ENCODE measurements around the gene NRP1.
A peak's percentile ranks its signal among the peaks of the same experiment; 100 is the strongest.

Gene NRP1

DNA sequence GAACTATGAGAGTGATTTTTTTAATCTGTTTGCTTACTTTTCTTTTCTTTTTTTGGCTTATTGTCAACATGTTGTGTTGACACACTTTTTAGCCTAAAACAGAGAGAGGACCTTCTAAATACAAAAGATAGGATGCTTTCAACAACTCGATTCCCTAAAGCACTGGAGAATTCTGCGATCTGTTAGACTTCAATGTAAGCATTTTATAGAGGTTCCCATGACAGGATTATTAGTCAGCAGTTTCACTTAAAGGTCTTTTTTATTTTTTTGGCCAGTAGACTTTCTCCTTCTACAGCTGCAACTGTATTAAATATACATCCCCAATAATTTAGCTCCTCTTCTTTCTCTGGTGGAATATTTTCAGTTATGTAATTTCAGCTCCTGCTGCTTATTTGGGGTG lies 12.7 kb upstream of the NRP1 start:
- no peak for DNase-seq

DNA sequence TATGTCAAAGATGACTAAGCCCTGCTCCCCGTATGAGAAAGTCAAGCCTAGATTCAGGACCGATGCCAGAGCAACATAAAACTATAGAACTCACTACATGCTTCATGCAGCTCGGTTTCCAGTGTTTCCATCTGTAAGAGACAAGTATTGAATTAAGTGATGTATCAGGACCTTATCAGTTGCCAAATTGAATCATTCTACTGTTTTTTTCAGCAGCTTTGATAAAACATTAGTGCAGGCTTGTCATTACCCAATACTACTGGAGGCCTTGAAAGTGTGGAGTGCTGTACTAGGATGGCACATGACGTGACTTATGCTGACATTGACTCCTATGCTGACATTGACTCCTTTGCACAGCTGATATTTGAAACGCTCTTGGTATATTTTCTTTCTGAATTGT lies 10.8 kb upstream of the NRP1 start:
- no peak for DNase-seq

DNA sequence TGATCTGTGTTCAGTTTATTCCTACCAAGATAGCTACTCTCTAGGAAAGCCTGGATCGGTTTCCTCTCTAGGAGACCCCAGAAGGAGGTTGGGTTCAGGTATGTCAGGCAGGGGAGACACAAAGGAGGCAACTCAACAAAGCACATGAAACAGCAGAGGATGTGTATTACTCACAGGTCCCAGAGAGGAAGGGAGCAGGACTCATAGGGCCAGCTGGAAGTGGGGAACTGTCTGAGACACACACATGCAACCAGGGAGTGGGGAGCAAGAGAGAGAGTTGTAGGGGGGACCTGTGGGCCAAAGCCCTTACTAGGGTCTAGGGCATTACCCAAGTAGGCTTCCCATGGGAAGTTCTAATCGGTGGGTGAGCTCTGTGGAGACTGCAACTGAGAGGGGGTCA lies 10.2 kb upstream of the NRP1 start:
- no peak for DNase-seq

DNA sequence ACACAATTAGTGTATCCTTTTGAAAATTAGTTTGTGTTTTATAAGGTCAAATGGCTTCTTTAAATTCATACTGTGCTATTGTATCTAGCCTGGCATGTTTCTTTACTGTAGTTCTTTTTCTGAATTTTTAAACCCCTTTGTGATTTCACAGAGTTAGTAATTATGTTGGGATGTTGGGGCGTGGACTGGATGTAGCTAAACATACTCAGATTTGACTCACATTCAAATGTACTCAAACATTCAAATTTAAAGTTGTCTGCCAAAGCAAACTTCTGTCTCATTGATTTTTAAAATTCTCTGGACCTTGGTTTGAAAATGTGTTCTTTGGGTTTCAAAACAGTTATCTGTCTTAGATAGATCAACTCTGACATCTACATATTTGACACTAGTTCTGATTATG lies 7.2 kb upstream of the NRP1 start:
- DNase-seq: no peak

DNA sequence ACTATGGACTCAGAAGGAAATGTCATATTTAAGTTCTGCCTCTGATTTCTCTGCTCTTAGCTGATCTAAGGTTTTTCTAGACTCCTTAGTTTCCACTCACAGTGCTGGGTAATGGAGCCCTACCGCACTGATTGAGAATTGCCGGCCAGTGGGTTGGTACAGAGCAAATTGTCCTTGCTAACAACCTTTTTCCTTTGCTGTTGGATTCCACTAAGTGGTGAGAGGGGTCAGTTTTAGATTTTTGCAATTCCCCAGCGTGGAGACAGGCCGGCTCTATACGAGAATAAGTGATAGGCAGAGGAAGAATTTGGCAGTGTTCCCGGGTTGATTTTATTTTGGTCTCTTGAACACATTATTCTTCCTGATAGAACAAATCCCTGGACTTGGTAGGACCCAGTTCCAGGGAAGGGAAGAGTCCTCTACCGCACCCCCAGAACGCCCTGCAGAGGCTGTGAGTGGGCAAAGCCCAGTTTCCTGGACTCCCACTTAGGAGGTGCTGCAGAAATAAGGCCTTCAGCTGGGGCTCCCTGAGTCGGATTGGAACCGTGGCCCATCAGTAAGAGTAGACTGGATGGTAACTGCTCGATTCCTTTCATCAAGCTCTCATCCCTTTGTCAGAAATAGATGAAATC lies 3.0 kb upstream of the NRP1 start:
- no peak for DNase-seq

DNA sequence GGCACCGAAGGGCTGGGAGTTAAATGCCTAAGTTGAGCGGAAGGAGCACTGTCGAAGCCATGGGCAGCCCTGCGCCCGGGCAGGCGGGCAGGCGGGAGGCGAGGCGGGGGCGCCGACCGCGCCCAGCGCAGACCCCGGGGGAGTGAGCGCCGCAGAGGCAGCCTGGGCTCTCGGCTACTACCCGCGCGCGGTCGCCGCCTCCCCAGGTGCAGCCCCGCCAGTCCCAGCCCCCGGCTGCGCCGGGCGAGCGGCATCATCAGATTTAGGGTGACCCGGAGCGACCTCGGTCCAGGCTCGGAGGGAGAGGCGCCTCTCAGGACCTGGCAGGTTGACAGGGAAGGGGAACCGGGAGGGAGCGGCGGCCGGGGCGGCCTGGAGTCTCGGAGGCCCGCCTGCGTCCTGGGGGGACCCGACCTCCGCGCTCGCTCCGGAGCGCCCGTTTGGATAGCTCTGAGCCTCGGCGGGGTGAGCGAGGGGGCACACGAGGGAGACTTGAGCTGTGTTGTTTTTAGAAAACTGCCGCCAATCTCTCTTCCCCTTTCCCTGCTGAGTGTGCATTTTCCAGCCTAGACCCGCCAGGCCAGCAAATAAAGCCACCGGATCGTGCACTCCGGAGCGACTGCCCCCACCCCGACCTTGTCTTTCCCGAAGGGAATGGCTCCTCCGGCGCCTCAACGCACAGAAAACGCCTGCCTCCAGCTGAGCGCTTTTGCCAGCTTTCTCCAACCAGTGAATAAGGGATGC lies 2.3 kb upstream of the NRP1 start:
- peak in 1 of 2 donors; percentile 21 for DNase-seq

DNA sequence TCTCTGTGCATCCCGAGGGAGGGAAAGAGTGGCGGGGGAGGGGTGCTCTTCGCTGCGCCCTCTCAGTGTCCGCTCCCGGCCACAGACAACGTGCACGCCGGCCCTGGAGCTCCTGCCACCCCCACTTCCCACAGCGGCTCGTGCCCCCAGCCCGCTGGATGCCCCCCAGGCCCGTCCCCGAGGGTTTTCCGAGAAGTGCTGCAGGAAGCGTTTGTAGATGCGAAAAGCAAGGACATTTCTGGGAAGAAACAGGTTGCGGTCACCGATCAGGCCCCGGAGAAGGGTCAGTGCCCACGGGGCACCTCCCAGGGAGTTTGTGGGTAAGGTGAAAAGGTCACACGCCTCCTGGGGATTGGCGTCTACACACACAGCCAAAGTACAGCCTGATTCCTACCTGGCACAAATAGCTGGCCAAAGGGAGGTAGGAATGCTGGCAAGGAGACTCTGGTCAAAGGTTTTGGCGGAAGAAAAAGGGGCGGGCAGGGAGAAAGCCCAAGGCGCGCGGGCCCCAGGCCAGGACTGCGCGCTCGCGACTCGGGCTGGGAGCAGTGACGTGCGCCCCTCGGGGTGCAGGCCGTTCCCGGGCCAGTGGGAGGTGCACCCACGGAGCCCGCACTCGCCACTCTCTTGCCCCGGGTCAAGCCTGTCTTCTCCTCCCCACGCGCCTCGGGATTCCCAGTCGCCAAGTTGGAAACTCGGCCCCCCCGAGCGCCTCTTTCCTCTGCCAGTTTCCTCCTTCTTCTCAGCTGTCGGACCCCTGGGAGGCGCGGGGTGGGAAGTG lies 1.5 kb upstream of the NRP1 start:
- DNase-seq: peak in 1 of 2 donors; percentile 27

DNA sequence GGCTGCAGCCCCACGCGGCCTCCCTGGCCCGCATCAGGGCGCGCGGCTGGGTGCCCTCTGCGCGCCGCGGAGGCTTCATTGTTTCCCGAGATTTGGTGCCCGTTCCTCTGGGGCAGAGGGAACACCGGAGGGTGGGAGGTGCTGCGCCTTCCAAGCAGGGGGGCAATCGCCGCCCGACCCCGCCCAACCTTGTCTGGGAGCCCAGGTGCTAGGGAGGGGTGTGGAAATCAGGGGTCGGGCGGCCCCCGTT lies 1.0 kb upstream of the NRP1 start:
- no peak for DNase-seq

DNA sequence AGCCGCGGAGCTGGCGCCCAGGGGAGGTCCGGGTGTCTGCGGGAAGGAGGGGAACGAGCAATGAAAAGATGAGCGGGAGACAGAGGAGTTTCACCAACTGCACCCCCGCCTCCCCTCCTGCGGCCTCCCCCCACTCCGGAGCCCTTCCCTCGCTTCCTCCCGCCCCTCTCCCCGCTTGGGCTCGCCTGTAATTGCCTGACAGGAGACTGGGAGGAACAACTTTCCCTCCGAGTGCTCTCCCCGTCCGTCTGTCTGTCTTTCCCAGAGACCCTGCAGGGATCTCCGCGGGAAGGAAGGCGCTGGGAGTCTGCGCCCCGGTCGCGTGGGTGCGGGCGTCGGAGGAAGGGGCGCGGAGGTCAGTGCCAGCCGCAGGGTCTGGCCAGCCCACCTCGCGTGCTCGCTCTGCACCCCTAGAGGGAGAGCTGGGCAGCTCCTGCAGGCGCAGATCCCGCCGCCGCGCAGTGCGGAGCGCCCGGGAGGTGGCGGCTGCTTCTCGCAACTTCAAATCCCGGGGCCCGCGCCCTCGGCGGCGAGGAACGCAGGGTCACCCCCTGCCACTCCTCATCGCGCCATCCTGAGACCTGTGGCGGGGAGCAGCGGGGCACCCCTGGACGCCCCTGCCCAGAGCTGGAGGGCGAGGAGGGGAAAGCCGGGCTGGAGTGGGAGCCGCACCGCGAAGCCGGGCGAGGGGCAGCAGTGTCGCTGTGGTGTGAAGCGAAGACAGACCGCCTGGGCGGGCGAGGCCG lies 511 bp upstream of the NRP1 start:
- DNase-seq: peak in 1 of 2 donors; percentile 86

DNA sequence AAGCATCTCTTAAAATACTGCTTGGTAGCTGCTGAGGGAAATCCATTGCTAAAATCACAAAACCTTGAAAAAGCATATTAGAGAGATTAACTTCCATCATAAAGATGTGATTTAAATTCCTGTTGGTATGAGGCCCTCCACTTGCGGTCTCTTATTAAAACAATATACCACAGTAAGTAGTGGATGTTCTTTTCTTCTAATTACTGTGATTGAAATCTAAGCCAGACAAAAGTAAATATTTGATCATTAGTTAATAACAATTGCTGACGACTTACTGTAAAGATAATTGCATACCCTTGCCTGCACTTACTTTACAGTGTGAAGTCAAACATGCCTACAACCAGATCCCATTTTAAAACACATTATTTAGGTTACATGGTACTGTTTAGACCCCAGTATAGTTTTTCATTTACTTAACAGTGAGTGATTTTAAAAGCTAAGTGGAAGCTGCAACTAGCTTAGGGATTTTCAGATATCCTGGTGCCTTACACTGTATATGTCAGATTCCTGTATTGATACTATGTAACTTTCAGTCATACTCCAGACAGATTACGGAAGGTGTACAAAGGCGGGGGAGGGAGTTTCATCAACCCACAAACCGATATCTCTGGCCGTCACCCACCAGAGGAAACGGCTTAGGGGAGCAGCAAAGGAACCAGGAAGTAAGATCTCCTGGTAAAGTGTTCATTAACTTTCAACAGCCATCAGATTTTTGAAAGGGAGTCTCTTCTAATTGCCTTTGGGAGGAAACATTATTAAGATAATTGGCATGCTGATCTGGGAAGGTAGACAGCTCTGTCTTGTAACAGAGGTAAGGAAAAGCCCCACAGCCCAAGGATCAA lies 986 bp downstream of the NRP1 start:
- DNase-seq: no peak

DNA sequence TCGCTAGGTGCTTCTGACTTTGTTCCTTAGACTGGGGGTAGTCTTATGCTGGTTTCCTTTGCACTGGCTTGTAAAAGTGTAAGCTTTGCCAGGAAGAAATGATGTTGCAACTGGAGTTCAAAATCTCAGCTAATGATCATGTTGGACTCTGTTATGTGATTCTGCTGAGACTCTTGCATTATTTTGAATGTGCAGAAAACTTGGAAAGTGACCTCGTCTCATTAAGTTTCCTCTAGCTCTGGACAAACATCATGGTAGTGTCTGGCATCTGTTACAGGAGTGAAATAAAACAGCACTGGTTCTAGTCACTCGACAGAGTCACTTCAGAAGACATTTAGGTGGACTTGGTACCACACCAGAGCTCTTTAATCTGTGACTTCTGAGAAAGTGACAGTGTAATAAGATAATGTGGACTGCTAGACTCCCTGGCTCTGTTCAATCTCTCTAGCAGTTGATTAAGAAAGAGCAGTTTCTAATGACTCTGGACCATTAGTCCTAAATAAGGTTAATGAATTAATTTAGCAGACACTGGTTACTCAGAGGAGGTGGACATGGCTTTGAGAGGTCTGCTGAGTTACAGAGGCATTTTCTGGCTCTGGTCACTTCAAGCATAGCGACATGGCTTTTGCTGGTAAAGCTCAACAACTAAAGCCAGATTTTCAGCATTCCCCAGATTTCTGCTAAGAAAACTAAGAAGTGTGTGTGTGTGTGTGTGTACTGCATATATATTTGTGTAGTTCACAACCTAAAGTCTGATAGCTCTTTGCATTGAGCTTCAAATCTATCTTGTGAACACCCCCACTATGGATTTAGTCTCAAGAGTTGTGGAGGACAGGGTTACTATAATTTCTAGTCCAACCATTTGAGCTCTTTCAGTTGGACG lies 2.0 kb downstream of the NRP1 start:
- no peak for DNase-seq

DNA sequence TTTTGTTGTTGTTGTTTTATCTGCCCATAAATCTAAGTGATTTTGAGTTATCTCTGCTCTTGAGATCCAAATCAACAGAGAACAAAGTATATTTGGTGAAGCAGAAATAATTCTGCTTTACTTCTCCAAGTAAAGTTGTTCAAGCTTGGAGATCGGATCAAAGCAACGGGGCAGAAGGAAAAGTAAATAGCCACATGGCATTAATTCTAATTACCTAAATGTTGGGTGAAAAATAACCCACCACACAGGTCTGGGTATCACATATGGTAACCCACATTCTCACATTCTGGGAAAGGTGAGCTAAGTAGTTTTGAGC lies 3.1 kb downstream of the NRP1 start:
- no peak for DNase-seq

DNA sequence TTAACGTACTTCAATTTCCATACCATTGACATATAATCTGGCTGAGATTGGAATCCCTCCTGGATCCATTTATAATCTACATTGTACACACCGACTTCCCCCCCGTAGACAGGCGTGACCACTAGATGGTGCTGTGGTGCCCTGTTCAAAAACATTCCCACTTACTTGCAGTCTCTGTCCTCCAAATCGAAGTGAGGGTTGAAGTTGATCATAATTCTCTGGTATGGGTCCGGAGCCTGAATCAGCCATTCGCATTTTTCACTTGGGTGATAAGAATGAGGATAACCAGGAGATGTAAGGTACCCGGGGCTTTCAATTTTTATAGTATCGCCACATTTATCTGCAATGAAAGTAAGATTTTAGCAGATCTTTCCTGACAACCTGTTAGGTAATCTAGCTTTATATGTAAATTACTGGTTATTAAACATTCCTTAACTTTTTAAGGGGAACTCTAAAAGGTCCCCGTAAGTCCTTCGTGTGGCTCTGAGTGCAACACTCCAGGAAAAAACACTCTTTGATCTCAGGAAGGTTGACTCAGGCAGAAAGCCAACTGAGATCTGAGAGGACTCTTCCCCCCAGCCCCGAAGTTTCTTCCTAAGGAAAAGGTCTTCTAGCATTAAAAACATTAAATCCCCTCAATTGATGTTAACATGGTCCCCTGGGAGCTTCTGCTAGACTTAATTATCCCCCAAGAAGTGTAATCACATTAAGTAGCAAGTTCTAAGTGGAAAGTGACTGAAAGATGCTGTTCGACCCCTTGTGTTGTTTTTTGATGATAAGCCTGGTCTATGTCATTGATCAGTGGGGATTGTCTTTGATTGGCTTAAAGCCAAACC lies 3.7 kb downstream of the NRP1 start:
- DNase-seq: peak; percentile 25 to 43

DNA sequence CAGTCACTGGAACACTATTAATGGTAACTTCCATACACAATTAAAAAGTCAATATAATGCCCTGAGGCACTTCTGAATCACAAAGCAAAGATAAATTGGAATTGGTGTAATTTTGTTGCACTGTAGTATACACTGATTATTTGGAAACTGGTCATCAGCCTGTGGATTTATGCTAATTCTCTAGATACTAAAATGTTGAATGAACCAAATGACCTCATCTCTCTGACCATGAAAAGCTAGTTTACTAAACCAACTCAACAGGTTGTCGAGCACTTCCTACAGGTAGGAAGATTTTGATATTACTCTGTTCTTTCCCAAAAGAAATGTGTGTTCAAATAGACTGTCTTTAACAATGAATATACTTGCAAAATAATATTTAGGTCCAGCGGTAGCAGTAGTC lies 5.3 kb downstream of the NRP1 start:
- no peak for DNase-seq

DNA sequence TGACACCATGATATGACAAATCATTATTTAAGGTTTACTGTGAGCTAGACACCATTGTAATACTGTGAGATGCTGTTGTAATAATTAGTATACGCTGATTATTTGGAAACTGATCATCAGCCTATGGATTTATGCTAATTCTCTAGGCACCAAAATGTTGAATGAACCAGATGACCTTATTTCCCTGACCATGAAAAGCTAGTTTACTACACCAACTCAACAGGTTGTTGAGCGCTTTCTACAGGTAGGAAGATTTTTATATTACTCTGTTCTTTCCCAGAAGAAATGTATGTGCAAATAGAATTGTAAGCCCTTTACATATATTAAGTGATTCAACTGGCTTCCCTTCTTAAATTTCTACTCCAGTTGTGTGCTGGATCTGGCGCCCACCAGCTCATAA lies 6.2 kb downstream of the NRP1 start:
- DNase-seq: no peak

DNA sequence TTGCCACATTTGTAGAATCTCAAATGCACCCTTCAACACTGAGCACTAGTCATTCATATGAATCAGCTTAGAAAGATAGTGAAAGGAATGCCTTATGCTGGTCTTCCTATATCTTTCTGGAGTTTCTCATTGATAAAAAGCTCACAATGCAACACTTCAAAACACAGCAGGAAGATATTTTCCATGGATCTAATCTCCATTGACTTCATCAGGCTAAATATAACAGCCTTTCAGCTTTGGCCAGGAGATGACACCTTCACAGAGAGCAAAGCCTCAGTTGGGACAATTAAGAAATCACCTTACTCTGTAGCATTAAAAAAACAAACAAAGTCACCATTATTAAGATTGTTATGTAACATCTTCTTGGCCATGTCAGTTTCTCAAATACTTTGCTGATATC lies 6.7 kb downstream of the NRP1 start:
- no peak for DNase-seq

DNA sequence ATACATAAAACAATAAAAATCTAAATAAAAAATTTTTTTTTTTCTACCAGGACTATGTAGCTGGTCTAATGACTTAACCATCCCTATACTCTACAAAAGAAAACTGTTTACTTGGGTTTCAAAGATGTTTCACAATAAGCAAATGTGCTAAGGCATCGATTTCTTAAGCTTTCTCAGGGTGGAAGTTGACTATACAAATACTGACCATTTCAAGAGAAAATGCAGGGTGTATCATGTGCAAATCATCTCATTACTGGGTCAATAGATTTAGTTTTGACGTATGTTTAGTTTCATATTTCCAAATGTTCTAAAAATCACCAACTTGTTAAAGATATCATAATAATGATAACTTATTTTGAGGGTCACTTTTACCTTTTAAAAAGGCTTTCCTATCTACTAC lies 7.5 kb downstream of the NRP1 start:
- DNase-seq: no peak

DNA sequence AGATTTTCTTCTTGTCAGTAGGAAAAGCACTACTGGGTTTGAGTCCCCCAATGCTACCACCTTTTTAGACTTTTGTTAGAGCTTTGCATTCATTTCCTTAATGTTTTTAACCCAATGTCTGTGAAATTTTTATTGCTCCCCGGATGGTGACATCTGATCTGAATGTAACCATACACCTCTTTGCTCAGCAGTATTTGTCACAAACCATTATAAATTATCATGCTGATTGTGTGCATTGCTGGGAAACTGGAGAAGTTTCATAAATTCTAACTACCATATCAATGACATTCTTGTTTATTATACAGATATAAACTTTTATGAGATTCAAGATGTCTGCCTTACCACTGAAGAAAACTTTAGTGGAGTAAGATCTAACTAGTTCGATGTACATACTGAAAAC lies 8.5 kb downstream of the NRP1 start:
- DNase-seq: no peak

DNA sequence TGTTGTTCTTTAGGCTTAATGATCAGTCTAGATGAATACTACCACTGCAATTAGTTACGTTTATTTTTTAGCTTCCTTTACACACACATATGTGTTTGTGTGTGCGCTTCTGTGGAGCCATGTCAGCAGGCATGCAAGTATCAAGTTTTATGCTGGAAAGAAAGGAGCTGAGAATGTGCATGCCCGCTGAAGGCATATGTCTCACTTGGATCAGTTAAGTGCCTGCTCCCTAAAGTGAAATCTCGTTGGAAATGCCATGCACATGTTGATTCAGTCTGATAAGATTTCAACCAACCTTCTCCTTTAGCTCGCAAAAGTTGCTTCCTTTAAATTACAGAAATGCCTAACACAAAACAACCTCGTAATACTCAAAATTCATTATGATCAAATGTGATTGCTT lies 10.7 kb downstream of the NRP1 start:
- DNase-seq: no peak

DNA sequence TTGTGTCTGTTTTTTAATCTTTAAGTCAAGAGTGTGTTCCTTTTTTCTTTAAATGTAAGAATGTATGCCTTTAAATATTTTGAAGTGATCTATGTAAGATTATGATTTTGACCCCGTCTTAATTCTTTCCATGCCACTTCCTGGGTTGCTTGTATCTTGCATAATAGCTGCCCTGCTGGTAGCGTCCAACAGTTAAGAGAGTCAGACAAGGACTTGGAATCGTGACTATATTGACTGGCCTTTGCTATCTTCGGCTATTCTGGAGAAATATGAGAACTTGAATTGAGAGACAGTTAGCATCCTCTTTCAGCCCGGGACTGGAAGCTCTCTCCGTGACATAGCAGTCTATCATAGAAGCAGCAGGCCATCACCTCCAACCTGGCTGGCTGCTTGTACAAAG lies 13.0 kb downstream of the NRP1 start:
- no peak for DNase-seq

DNA sequence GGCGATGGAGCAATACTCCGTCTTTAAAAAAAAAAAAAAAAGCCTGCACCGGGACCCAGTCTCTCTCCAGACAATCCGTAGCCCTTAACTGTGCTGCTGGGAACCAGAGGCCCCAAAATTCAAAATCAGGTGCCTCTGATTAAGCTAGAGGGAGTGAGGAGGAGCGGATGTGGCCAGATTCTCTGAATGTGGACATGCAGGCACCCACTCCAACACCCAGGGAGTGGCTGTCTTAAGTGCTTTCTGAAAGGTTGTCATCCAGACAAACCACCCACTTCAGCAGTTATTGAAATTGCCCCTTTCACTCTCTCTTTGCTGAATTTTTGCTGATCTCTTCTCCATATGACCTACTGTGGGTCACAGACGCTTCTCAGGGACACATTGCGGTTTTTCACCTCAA lies 14.2 kb downstream of the NRP1 start:
- DNase-seq: no peak
